ENCODE data around the gene FBXL17.

FBXL17 gene

DNA sequence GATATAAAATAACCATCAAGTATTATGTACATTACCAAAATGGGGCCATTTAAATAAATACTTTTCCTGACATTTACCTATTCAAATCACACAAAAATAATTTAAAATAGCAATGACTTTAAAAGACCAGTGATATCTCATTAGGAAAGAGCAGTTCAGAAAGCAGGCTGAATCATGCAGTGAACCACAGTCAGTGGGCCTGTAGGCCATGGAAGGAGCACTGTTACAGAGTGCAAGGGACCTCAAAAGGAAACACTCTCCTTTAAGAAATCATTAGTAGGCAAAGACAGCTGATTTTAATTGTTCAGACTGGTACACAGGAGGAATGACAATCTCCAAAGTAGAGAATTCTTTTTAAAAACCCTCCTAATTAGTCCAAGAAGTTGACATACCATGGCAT lies 427.6 kb downstream of the FBXL17 start:
- no peak for DNase-seq (ENCODE audit: low read depth)

DNA sequence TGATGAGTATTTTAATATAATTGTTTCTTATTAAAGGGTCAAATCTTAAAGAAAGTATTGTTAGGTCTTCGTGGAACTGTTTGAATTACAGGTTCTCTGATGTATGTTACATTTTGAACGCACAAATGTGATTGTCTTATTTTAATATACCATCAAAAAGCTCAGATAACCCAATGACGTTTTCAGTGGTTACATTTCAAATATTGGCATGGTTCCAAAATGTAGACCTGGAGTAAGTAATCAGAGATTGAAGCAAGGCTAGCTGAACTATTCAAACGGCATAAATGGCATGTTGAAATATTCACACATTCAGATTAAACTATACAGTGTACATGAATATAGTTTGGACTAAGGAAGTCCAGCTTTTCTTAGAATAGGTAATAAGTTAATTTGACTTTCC lies 429.4 kb downstream of the FBXL17 start:
- no peak for DNase-seq (ENCODE audit: low read depth)

DNA sequence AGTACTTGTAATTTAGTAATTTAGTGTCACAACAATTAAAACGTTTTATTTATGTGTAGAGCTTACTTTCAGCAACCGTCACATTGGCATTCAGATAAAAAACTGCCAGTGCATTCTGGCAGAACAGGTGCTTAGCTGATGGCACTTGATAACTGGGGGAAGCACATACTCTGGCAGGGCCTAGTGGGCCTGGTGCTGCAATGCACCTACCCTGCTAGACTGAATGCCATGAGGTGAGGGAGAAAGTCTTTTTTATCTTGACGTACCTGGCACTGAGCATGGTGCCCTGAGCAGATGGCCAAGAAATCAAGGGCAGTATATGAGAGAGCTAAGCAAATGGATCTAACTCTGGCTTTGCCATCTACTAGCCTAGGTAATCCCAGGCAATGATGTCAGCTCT lies 430.6 kb downstream of the FBXL17 start:
- DNase-seq (ENCODE audit: low read depth) = no peak

- no peak for DNase-seq (ENCODE audit: low read depth)
Observed at GRCh38 chr5:107950776-107951175, 431.1 kb downstream of the FBXL17 start.

DNA sequence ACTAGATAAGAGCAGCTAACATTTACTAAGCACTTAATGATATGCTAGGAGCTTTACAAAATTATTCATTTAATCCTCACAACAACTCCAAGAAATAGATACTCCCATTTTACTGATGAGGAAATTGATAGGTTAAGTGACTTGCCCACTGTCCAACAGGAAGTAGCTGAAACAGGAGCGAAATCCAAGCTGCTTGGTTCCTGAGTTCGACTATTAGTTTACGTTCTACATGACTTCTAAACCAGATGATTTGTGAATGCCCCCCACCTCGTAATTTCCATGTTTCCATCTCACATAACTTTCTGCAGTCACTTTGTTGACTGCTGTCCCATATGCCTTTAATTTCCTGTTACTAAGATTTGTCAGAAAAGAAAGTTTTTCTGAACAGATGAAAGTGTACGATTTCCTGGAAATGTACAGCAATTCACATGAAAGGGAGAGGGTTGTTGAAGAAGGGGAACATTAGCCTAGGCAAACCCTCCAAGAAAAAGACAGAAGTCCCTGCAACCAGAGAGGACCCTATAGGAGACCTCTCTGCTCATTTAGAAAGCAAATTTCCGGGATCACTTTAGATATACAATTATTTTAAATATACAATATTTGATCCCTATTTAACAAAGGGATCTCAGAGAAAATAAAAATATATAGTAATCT lies 432.1 kb downstream of the FBXL17 start:
- DNase-seq (ENCODE audit: low read depth) = no peak

- DNase-seq (ENCODE audit: low read depth) = no peak
Observed at GRCh38 chr5:107948377-107948776, 433.5 kb downstream of the FBXL17 start.

DNA sequence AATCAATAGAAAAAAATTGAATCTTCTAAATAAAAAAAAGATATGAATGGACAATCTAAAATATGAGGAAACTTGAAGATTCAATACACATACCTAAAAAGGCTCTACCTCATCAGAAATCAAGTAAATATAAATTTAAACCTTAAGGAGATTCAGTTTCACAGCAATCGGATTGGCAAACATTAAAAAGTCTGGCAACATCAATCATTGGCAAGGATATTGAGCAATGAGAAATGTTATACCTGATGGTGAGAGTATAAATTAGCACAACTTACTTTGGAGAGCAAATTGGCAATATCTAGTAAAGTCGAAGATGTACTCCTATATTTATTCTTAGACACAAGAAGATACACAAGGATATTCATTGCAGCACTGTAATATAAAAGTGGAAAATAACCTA lies 436.8 kb downstream of the FBXL17 start:
- DNase-seq (ENCODE audit: low read depth) = no peak

GRCh38 chr5:107943923-107944322 lies 438.0 kb downstream of the FBXL17 start:
- DNase-seq (ENCODE audit: low read depth) = no peak

GRCh38 chr5:107941036-107941435 lies 440.9 kb downstream of the FBXL17 start:
- DNase-seq (ENCODE audit: low read depth) = no peak

- peak; percentile 63 for DNase-seq (ENCODE audit: low read depth)
Observed at GRCh38 chr5:107937651-107938355, 444.1 kb downstream of the FBXL17 start.

DNA sequence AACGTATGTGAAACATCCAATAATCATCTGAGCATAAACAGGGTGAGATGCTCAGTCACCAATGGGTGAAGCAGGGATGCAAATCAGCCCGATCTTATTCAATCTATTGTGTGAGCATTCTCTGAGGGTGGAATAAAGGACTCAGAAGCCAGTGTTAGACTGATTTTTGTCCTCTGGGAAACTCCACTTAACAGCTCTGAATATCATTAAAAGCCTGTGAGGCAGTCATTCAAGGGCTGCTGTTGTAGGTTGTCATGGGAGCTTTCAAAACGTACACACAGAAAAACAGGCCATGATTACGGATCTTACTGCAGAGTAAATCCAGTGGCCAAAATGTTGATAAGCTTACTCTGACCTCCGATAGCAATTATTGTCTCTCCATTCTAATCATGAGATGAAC lies 444.7 kb downstream of the FBXL17 start:
- no peak for DNase-seq (ENCODE audit: low read depth)

- DNase-seq (ENCODE audit: low read depth) = no peak
Observed at GRCh38 chr5:107936515-107936914, 445.4 kb downstream of the FBXL17 start.

- DNase-seq (ENCODE audit: low read depth) = no peak
Observed at GRCh38 chr5:107935645-107936044, 446.3 kb downstream of the FBXL17 start.

DNA sequence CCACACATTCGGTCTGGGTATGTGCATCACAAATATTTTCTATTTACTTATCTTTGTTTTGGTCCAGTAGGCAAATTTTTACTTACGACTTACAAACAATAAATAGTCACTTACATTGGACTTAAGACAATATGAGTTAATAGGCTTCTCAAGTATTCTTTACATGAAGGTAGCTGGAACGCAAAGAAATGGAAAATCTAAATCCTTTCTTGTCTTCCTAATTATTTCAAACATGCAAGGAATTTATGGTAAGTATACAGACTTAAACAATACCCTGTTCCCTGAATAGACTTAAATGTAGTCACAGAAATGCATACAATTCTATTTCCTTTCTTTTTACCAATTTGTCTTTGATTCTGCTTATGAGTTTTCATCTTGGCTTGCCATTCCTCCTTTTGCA lies 448.6 kb downstream of the FBXL17 start:
- no peak for DNase-seq (ENCODE audit: low read depth)

- DNase-seq (ENCODE audit: low read depth) = no peak
Observed at GRCh38 chr5:107930891-107931290, 451.0 kb downstream of the FBXL17 start.

DNA sequence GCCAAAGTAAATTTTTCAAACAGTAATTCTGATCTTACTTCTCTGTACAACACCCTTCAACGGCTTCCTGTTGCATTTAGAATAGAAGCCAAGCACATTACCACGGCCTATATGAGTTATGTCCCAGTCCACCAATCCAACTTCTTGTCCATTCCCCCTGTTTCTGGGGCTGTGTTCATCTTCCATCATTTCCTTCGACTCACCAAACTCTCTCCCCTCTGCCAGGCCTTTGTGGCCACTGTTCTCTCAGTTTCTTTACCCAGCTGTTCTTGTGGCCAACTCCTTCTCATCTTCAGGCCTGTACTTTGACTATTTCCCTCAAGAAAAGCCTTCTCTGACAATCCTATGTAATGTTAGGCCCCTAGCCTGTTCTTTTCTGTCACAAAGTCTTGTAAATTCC lies 451.8 kb downstream of the FBXL17 start:
- DNase-seq (ENCODE audit: low read depth) = no peak

- DNase-seq (ENCODE audit: low read depth) = no peak
Observed at GRCh38 chr5:107929080-107929479, 452.8 kb downstream of the FBXL17 start.

GRCh38 chr5:107926121-107926520 lies 455.8 kb downstream of the FBXL17 start:
- no peak for DNase-seq (ENCODE audit: low read depth)

DNA sequence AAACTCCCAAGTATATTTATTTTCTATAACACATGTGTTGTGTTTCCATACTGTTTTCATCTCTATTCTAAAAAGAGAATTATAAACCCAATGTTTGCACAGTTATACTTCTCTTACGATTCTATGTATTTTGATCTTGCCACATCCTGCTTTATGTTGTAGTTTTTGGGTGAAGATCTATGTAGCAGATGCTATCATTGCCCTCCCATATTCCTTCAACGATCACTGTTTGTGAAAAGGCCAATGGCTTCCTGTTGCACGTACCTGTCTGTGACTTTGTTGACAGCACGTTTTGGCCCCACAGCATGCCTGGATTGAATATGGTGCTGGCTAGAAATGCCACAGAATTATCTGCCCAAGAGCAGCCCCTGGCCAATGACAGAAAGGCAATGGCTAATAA lies 456.7 kb downstream of the FBXL17 start:
- DNase-seq (ENCODE audit: low read depth) = no peak

DNA sequence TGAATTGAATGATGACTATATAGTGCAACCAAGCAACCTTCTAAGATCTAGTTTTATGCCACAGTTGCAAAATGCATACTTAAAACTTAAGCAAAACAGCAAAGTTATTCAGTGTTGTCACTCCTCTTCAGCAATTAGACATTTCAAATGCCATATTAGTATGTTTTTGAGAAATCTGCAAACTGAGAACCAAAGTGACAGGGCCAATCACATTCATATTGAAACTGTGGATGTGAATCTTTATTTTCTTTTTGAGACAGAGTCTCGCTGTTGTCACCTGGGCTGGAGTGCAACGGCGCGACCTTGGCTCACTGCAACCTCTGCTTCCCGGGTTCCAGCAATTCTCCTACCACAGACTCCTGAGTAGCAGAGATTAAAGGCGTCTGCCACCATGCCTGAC lies 461.9 kb downstream of the FBXL17 start:
- DNase-seq (ENCODE audit: low read depth) = no peak

- DNase-seq (ENCODE audit: low read depth) = peak; percentile 6
Observed at GRCh38 chr5:107919361-107919760, 462.5 kb downstream of the FBXL17 start.

- peak; percentile 3 for DNase-seq (ENCODE audit: low read depth)
Observed at GRCh38 chr5:107917983-107918382, 463.9 kb downstream of the FBXL17 start.

GRCh38 chr5:107916731-107917725 lies 464.9 kb downstream of the FBXL17 start:
- no peak for DNase-seq (ENCODE audit: low read depth)

Measured in amniotic epithelial cell (primary cell).